OCI-LY3 (cell line): Measurements from ENCODE around the gene DHRSX.

Source experiments
- CTCF ChIP-seq: fragments of 200-600, 300-600 bp; sonication (generic); IDR thresholded peaks from 2 replicates; pipeline ENCODE4 v1.5.1; 2014; ENCODE audit warnings: antibody characterized with exemption, low read length, low read depth
- EZH2phosphoT487 ChIP-seq: fragments of 200-600 bp; shearing (Covaris generic); IDR thresholded peaks from 2 replicates; pipeline ENCODE4 v1.6.1; 2018; ENCODE audit warnings: antibody characterized with exemption, mixed run types, low read depth

GRCh38 chrX:2439613-2440012 lies 61.2 kb downstream of the DHRSX start:
- no peak for TF ChIP-seq CTCF
- TF ChIP-seq EZH2phosphoT487, result no peak
